LNCaP clone FGC (cell line): Measurements from ENCODE around the gene LPP.

ENCODE experiments used
- DNase-seq: peaks from one replicate; pipeline ENCODE4 v3.0.0-alpha.2; 2011; ENCODE audit warnings: low read depth
- H3K4me3 ChIP-seq: 2 replicates; pipeline ENCODE4 v1.5.1; 2011; ENCODE audit warnings: mild to moderate bottlenecking, low read depth, low read length, control low read depth
- CTCF ChIP-seq: IDR thresholded peaks from 2 replicates; pipeline ENCODE4 v1.5.1; 2012; ENCODE audit warnings: mild to moderate bottlenecking; ENCODE audit not compliant: control insufficient read depth, insufficient read depth; ENCODE audit errors: extremely low read depth

LPP gene

DNA sequence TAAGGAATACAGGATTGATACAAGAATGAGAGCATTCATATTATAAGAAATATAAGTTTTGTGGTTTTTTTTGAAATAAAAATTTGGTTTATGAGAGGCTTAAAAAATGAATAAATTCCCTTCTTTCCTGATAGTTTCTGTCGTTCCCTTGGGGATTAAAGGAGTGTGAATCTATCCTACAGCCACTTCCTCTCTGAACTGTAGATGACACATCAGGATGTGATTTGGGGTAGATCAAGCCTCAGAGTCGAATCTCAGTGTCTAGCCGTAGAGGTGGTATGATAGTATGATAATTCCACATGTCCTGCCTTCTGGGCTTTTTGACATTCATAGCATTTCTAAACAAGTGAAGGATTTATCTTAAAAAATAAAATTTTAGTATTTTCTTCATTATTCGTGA, 343.1 kb downstream of the LPP start:
- H3K4me3 ChIP-seq: no peak overlapping the region
- TF ChIP-seq CTCF: no peak
- no peak for DNase-seq

- no peak for TF ChIP-seq CTCF
- DNase-seq: no peak
- no peak overlapping the region for H3K4me3 ChIP-seq
These were observed 349.7 kb downstream of the LPP start for GRCh38 chr3:188503647-188504046.

DNA sequence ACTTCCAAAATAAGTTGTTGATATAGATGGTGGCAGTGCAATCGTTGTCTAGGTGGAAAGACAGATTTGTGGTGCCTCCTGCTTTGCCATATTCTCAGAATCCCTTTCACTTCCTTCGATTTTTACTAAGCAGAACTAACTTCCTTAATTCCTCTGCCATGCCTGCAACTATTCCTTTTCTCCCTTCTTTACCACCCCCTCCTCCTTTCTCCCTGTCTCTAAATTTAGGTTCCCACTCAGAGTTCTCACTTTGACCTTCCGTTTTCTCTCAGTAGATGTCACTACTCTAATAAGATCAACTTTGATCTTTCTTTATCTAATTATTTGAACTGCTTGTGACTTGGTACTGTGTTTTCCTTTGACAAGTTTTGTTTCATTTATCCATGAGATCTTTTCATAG, 351.2 kb downstream of the LPP start:
- no peak overlapping the region for H3K4me3 ChIP-seq
- no peak for TF ChIP-seq CTCF
- DNase-seq: no peak

DNA sequence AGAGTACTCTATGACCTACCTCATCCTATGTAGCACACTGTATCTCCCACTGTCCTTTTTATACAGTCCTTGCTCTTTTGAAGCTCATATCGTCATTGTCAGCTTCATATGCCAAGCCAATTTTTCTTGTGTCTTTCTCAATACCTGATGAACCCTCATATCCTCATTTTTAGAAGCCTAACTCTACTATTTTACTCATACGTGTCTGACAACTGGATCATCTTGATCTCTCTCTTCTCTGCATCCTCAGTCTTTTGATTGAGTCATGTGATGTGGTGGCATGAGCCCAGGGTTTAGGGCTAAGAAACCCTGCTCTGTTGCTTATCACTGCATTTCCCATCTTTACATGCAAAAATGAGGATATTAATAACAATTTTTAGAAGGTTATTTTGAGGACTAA, 352.0 kb downstream of the LPP start:
- no peak for TF ChIP-seq CTCF
- DNase-seq: no peak
- H3K4me3 ChIP-seq: no peak overlapping the region

- H3K4me3 ChIP-seq: no peak overlapping the region
- no peak for TF ChIP-seq CTCF
- DNase-seq: no peak
These were observed 352.5 kb downstream of the LPP start for GRCh38 chr3:188506446-188506845.

GRCh38 chr3:188507244-188507720, 353.3 kb downstream of the LPP start:
- H3K4me3 ChIP-seq: no peak overlapping the region
- no peak for TF ChIP-seq CTCF
- no peak for DNase-seq

GRCh38 chr3:188508454-188508853, 354.5 kb downstream of the LPP start:
- H3K4me3 ChIP-seq: no peak overlapping the region
- DNase-seq: no peak
- no peak for TF ChIP-seq CTCF
